ENCODE measurements around the gene SCARB2.

GRCh38 chr4:76214177-76214675, 602 bp upstream of the SCARB2 start:
- TF ChIP-seq, protein P1, sequence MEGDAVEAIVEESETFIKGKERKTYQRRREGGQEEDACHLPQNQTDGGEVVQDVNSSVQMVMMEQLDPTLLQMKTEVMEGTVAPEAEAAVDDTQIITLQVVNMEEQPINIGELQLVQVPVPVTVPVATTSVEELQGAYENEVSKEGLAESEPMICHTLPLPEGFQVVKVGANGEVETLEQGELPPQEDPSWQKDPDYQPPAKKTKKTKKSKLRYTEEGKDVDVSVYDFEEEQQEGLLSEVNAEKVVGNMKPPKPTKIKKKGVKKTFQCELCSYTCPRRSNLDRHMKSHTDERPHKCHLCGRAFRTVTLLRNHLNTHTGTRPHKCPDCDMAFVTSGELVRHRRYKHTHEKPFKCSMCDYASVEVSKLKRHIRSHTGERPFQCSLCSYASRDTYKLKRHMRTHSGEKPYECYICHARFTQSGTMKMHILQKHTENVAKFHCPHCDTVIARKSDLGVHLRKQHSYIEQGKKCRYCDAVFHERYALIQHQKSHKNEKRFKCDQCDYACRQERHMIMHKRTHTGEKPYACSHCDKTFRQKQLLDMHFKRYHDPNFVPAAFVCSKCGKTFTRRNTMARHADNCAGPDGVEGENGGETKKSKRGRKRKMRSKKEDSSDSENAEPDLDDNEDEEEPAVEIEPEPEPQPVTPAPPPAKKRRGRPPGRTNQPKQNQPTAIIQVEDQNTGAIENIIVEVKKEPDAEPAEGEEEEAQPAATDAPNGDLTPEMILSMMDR (optimal IDR thresholded peaks at IDR 0.05 in 1 of 3, IDR thresholded peaks at IDR 0.05 in 1 of 3, conservative IDR thresholded peaks at IDR 0.05 in 1 of 3; ENCODE audit: extremely low read depth in 1 of 3, insufficient read depth in 2 of 3, low read length in 3 of 3): no peak
- no peak for TF ChIP-seq EZH2 (IDR thresholded peaks at IDR 0.05; ENCODE audit: low read length)

All from keratinocyte (primary cell).